ENCODE data around the gene FARS2.
"Not testable (repeated sequence)": the region's sequence is repeated elsewhere in the genome, so short reads cannot be mapped to it uniquely, and the experiment has no call there.

The FARS2 gene

GRCh38 chr6:5778317-5778857 lies 517.1 kb downstream of the FARS2 start:
- DNase-seq = no peak

- no peak for DNase-seq
Observed at GRCh38 chr6:5778906-5779305, 517.6 kb downstream of the FARS2 start.

- no peak for DNase-seq
Observed at GRCh38 chr6:5781019-5781418, 519.7 kb downstream of the FARS2 start.

GRCh38 chr6:5781966-5782556 lies 520.7 kb downstream of the FARS2 start:
- DNase-seq = no peak

- DNase-seq = no peak
Observed at GRCh38 chr6:5782783-5783547, 521.7 kb downstream of the FARS2 start.

GRCh38 chr6:5783584-5784089 lies 522.3 kb downstream of the FARS2 start:
- no peak for DNase-seq

GRCh38 chr6:5785249-5785648 lies 523.9 kb downstream of the FARS2 start:
- DNase-seq = no peak

GRCh38 chr6:5786321-5786968 lies 525.1 kb downstream of the FARS2 start:
- DNase-seq = no peak

- DNase-seq = no peak
Observed at GRCh38 chr6:5786969-5787720, 525.8 kb downstream of the FARS2 start.

GRCh38 chr6:5789426-5789825 lies 528.1 kb downstream of the FARS2 start:
- DNase-seq = not testable (repeated sequence)

- not testable (repeated sequence) for DNase-seq
Observed at GRCh38 chr6:5796555-5796954, 535.2 kb downstream of the FARS2 start.

GRCh38 chr6:5806406-5806805 lies 545.1 kb downstream of the FARS2 start:
- not testable (repeated sequence) for DNase-seq

GRCh38 chr6:5809450-5809849 lies 548.1 kb downstream of the FARS2 start:
- DNase-seq = no peak

- DNase-seq = no peak
Observed at GRCh38 chr6:5811997-5812396, 550.7 kb downstream of the FARS2 start.

- DNase-seq = no peak
Observed at GRCh38 chr6:5813625-5814027, 552.3 kb downstream of the FARS2 start.

GRCh38 chr6:5814116-5814515 lies 552.8 kb downstream of the FARS2 start:
- no peak for DNase-seq

- no peak for DNase-seq
Observed at GRCh38 chr6:5814901-5815300, 553.6 kb downstream of the FARS2 start.

GRCh38 chr6:5817869-5818268 lies 556.6 kb downstream of the FARS2 start:
- DNase-seq = no peak

GRCh38 chr6:5818959-5819358 lies 557.6 kb downstream of the FARS2 start:
- DNase-seq = no peak
